H1 (cell line): ENCODE measurements around the gene MAP3K14. TPM values are rescaled to one million over a fixed set of nuclear protein-coding genes. Genes with fewer than 3 reads are reported as not detected.

Experiments
- BACH1 ChIP-seq: IDR thresholded peaks from 2 replicates; pipeline ENCODE4 v1.6.1; 2012; ENCODE audit warnings: low read length, improper control_type of control experiment
- CBX5 ChIP-seq: fragments of 300-800, 300-1000 bp; sonication (generic); IDR thresholded peaks from 2 replicates; pipeline ENCODE4 v1.7.1; 2016; ENCODE audit warnings: antibody characterized with exemption, low read length, low read depth
- CHD1 ChIP-seq: IDR thresholded peaks from 2 replicates; pipeline ENCODE4 v1.6.1; 2012; ENCODE audit warnings: low read depth, low read length, improper control_type of control experiment
- NANOG ChIP-seq: IDR thresholded peaks from 2 replicates; pipeline ENCODE4 v1.6.1; 2011; ENCODE audit warnings: low read length, low read depth, mild to moderate bottlenecking, inconsistent platforms; ENCODE audit not compliant: insufficient read depth, poor library complexity, severe bottlenecking
- RXRA ChIP-seq: IDR thresholded peaks from 2 replicates; pipeline ENCODE4 v1.6.1; 2011; ENCODE audit warnings: low read depth, mild to moderate bottlenecking, low read length, moderate library complexity; ENCODE audit not compliant: insufficient read depth
- SIN3A ChIP-seq, 2 experiments: IDR thresholded peaks in 1 of 2; conservative IDR thresholded peaks in 1 of 2; 2 replicates each; pipeline ENCODE4 v1.6.1; 2011 to 2012; ENCODE audit warnings: low read length in 2 of 2, improper control_type of control experiment in 1 of 2, low read depth in 1 of 2, mild to moderate bottlenecking in 1 of 2
- SP1 ChIP-seq: IDR thresholded peaks from 2 replicates; pipeline ENCODE4 v1.6.1; 2011; ENCODE audit warnings: low read depth, low read length
- polyA plus RNA-seq, 7 experiments: library from polyadenylated mRNA; depleted of rRNA in 3 of 7; stranded (reverse) in 5 of 7; unstranded in 2 of 7; fragments of >200 nt in 5 of 7; fragments of 200-250 nt in 2 of 7; gene quantifications; 1 replicate in 5 of 7; 2 replicates in 1 of 7; 4 replicates in 1 of 7; pipeline versions ENCODE4 v1.2.1 to v1.2.3, GENCODE V29; 2011 to 2013; ENCODE audit warnings: missing spikeins in 2 of 7, mixed read lengths in 2 of 7
- total RNA-seq: library from RNA; stranded (reverse); fragmentation: NEBNext Ultra II Directional; extraction: Animal tissue kit (Norgen Biotek cat#: 25700); gene quantifications from 2 replicates; pipeline ENCODE4 v1.2.1, GENCODE V29; 2021
- TF ChIP-seq, protein P1 (sequence below): IDR thresholded peaks from 2 replicates; pipeline ENCODE4 v1.6.1; 2012; ENCODE audit warnings: inconsistent platforms

MAP3K14 gene
- total and polyA plus RNA-seq, 2 of the 8 experiments (the other 6 are each of a cell fraction or from before 2014, with no cell fraction given), result 5.2 to 6.1 TPM

GRCh38 chr17:45316434-45317110, at the start of gene MAP3K14 (continued):
- TF ChIP-seq SIN3A (conservative IDR thresholded peaks at IDR 0.05 in 1 of 2, IDR thresholded peaks at IDR 0.05 in 1 of 2; ENCODE audit: low read depth in 1 of 2, low read length in 2 of 2) (peak in 1 of 2 experiments; percentile 19; a peak in 2 of 4 replicates), CHD1 (no peak), CBX5 (no peak), NANOG (no peak), BACH1 (no peak), RXRA (no peak), SP1 (no peak)
- TF ChIP-seq, protein P1, sequence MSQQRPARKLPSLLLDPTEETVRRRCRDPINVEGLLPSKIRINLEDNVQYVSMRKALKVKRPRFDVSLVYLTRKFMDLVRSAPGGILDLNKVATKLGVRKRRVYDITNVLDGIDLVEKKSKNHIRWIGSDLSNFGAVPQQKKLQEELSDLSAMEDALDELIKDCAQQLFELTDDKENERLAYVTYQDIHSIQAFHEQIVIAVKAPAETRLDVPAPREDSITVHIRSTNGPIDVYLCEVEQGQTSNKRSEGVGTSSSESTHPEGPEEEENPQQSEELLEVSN, result no peak; the same call in 1 of the 2 replicates
